Right lobe of liver (tissue), 6 donors: ENCODE results near the gene BAHCC1. TPM values are rescaled to one million over a fixed set of nuclear protein-coding genes. Genes with fewer than 3 reads are reported as not detected.

ENCODE experiments used
- ATAC-seq, 4 donors: fragments of 200-7000 bp; cut with Tn5 transposase; one replicate each; pipeline ENCODE4 v1.9.1; 2020; ENCODE audit warnings: mild to moderate bottlenecking in 4 of 4, moderate library complexity in 4 of 4
- DNase-seq, 3 donors: peaks; one replicate each; pipeline ENCODE4 v3.0.0-alpha.2; 2020
- H3K27ac ChIP-seq, 3 donors: fragments of 200-600 bp; one replicate each; pipeline ENCODE4 v1.8.0; 2022
- H3K27me3 ChIP-seq, 2 donors: fragments of 200-600 bp; one replicate each; pipeline ENCODE4 v1.8.0; 2022
- H3K36me3 ChIP-seq, 4 donors: fragments of 200-600 bp; sonication (generic) in 1 of 4; one replicate each; pipeline versions ENCODE4 v1.5.1 to v1.8.0; 2017 to 2022; ENCODE audit warnings: control low read depth in 1 of 4
- H3K4me1 ChIP-seq, 4 donors: fragments of 200-600 bp; sonication (generic) in 1 of 4; one replicate each; pipeline versions ENCODE4 v1.5.1 to v1.8.0; 2017 to 2022; ENCODE audit warnings: control low read depth in 1 of 4
- H3K4me3 ChIP-seq, 3 donors: fragments of 200-600 bp; one replicate each; pipeline ENCODE4 v1.8.0; 2022
- H3K9me3 ChIP-seq, 4 donors: fragments of 200-600 bp; sonication (generic) in 1 of 4; one replicate each; pipeline versions ENCODE4 v1.5.1 to v1.8.0; 2017 to 2022; ENCODE audit warnings: control low read depth in 1 of 4
- CTCF ChIP-seq, 4 donors: fragments of 200-600 bp in 3 of 4; fragments of 450-650 bp in 1 of 4; IDR thresholded peaks; one replicate each; pipeline versions ENCODE4 v1.5.1 to v1.8.0; 2016 to 2022; ENCODE audit warnings: antibody characterized with exemption in 4 of 4, mild to moderate bottlenecking in 2 of 4
- POLR2A ChIP-seq: fragments of 450-650 bp; IDR thresholded peaks from one replicate; pipeline ENCODE4 v1.6.1; 2017; ENCODE audit warnings: antibody characterized with exemption, mild to moderate bottlenecking
- WGBS: methylation state at CpG from one replicate; pipeline ENCODE4 v1.1.6; 2018; ENCODE audit warnings: low coverage, low lambda C conversion rate; ENCODE audit not compliant: insufficient coverage; ENCODE audit errors: missing lambda C conversion rate; 5-methylcytosine and 5-hydroxymethylcytosine counted together
- intact Hi-C, 2 donors: fragments of 100-400 bp; cut with DNase I; formaldehyde crosslinking; loops; one replicate each; pipeline versions ENCODE4 v1.11.2 to v1.14.1; 2022
- total RNA-seq, 6 experiments: library from RNA; depleted of rRNA in 2 of 6; stranded (reverse); fragments of >200 nt in 2 of 6; fragmentation: NEBNext Ultra II Directional in 3 of 6; extraction: Animal tissue kit (Norgen Biotek cat#: 25700) in 3 of 6; gene quantifications; one replicate each; pipeline versions ENCODE4 v1.1.0 to v1.2.4, GENCODE V29; 2016 to 2023
- donor health status: DM: no; HTN: yes; CAD: no.
- donor health status: DM: no; HTN: no; CAD: no.
- donor health status: DM: no; HTN: no; CAD: no.
- donor health status: DM: no; HTN: yes; CAD: no.
- donor health status: DM: no; HTN: yes; CAD: no.

BAHCC1 gene
- total RNA-seq, 6 experiments from 2014 or later, result 2.5 to 6.4 (median 4.9) TPM

DNA sequence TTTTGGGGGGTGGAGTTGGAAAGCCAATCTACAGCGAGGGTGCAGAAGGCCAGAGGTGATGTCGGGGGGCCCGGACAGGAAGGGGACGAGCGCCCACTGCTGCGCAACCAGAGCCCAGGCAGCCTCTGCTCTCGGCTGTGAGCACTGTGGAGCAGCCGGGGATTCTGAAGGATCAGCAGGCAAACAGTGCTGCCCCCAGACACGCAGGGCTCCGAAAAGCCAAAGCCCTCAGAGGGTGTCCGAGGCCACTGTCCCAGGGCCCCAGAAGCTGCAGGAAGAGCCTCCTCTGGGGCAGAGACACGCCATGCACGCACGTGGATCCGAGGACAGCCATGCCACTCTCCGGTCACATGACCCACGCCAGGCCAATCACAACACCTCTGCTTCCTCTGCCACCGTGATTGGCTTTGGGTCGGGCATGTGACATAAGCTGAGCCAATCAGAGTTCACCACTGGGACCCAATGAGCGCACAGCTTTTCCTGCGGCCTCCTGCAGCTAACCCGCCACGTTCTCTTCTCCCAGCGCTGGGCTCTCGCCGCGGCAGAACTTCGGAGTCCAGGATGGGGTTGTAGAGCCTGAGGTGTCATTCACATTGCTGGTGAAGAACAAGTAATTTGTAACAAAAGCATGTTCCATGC lies 76.7 kb downstream of the BAHCC1 start:
- no peak overlapping the region for H3K27ac ChIP-seq
- 91% methylated on average over 10 of the region's 28 CpGs for WGBS
- TF ChIP-seq POLR2A (no peak), CTCF (IDR thresholded peaks at IDR 0.05) (no peak)
- no peak overlapping the region for H3K4me3 ChIP-seq
- H3K4me1 ChIP-seq, result no peaks in the 10 kb centered on the region
- intact Hi-C loops, result loop anchor here in 1 of 2 donors (10.0 kb wide), 2 partner anchors 67 to 217 kb away; no protein-coding TSS in a partner anchor
- no peak for DNase-seq
- no peaks in the 10 kb centered on the region for H3K36me3 ChIP-seq
- ATAC-seq, result peak in 2 of 4 donors; percentile 13 to 27
- no peaks in the 10 kb centered on the region for H3K27me3 ChIP-seq
- no peaks in the 10 kb centered on the region for H3K9me3 ChIP-seq

DNA sequence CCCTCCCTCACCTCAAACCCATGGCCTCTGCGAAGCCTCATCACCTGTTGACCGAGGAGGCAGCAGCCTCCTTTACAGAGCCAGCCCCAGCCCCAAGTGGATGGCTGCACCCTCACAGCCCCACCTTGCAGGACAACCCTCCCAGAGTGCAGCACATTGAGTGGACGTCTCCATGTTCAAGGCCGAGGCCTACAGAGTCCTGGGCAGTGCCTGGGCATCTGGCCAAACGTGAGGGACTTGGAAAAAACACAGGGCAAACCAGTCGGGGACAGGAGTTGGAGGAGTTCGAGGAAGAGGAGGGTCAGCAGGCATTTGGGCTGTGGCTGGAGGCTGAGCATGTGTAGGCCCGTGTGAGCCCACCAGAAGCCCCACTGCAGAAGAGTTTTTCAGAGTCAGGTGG lies 77.8 kb downstream of the BAHCC1 start:
- no peaks in the 10 kb centered on the region for H3K4me1 ChIP-seq
- no peak for TF ChIP-seq POLR2A
- TF ChIP-seq CTCF (IDR thresholded peaks at IDR 0.05), result no peak
- no peaks in the 10 kb centered on the region for H3K27me3 ChIP-seq
- H3K4me3 ChIP-seq, result no peak overlapping the region
- DNase-seq, result no peak
- 67% methylated on average over 4 of the region's 8 CpGs for WGBS
- no peaks in the 10 kb centered on the region for H3K9me3 ChIP-seq
- no peak overlapping the region for H3K27ac ChIP-seq
- no peaks in the 10 kb centered on the region for H3K36me3 ChIP-seq
- intact Hi-C loops, result loop anchor here in 1 of 2 donors (10.0 kb wide), 2 partner anchors 68 to 218 kb away; no protein-coding TSS in a partner anchor
- no peak for ATAC-seq

GRCh38 chr17:81474958-81475357 lies 79.7 kb downstream of the BAHCC1 start:
- Histone ChIP-seq H3K4me3 (no peak overlapping the region), H3K27me3 (no peaks in the 10 kb centered on the region), H3K4me1 (no peaks in the 10 kb centered on the region), H3K9me3 (no peaks in the 10 kb centered on the region), H3K36me3 (no peaks in the 10 kb centered on the region), H3K27ac (no peak overlapping the region)
- intact Hi-C loops, result loop anchor here in 1 of 2 donors (10.0 kb wide), 2 partner anchors 70 to 220 kb away; no protein-coding TSS in a partner anchor
- no peak for TF ChIP-seq CTCF (IDR thresholded peaks at IDR 0.05)
- TF ChIP-seq POLR2A, result no peak
- DNase-seq, result no peak
- no peak for ATAC-seq
- WGBS, result 82% methylated on average over 3 of the region's 16 CpGs

GRCh38 chr17:81476097-81476496 lies 80.8 kb downstream of the BAHCC1 start:
- intact Hi-C loops, result loop anchor here in 1 of 2 donors (10.0 kb wide), 2 partner anchors 71 to 221 kb away; no protein-coding TSS in a partner anchor
- WGBS, result 100% methylated on average over 1 of the region's 7 CpGs
- H3K4me1 ChIP-seq, result no peaks in the 10 kb centered on the region
- DNase-seq, result no peak
- no peaks in the 10 kb centered on the region for H3K9me3 ChIP-seq
- no peaks in the 10 kb centered on the region for H3K36me3 ChIP-seq
- no peak for ATAC-seq
- no peak overlapping the region for H3K4me3 ChIP-seq
- no peak for TF ChIP-seq POLR2A
- TF ChIP-seq CTCF (IDR thresholded peaks at IDR 0.05), result no peak
- H3K27ac ChIP-seq, result no peak overlapping the region
- H3K27me3 ChIP-seq, result no peaks in the 10 kb centered on the region
